Measurements from ENCODE around the gene EML4. TPM values are rescaled to one million over a fixed set of nuclear protein-coding genes. Genes with fewer than 3 reads are reported as not detected.

Gene EML4
- total and polyA plus RNA-seq, 9 of the 15 experiments (the other 6 are each of a cell fraction or from before 2014, with no cell fraction given): 14.7 to 48.3 (median 36.5) TPM

- TF ChIP-seq RREB1 (CRISPR knock-in tag; IDR thresholded peaks at IDR 0.05) (no peak), TAL1 (IDR thresholded peaks at IDR 0.05) (no peak), DNMT1 (IDR thresholded peaks at IDR 0.05) (no peak), MGA (IDR thresholded peaks at IDR 0.05) (no peak), JUND (IDR thresholded peaks at IDR 0.05; ENCODE audit: borderline replicate concordance, low read depth, low read length) (no peak), JUND (tag; IDR thresholded peaks at IDR 0.05; ENCODE audit: borderline replicate concordance, low read depth, low read length) (no peak)
Observed at GRCh38 chr2:42369532-42370229, 200.5 kb downstream of the EML4 start (continued).
